Activated CD4-positive, alpha-beta T cell treated with anti-CD3 and anti-CD28 coated beads, Interleukin-2, amount 50 U/mL, for 24 hours (primary cell): ENCODE data around the gene ABCC3.

Experiments used
- DNase-seq, 2 donors: peaks; one replicate each; pipeline ENCODE4 v3.0.0-alpha.2; 2020; ENCODE audit warnings: low read depth in 1 of 2, low spot score in 1 of 2

ABCC3 gene

GRCh38 chr17:50603340-50603739, 31.3 kb upstream of the ABCC3 start:
- no peak for DNase-seq

GRCh38 chr17:50604513-50604912, 30.2 kb upstream of the ABCC3 start:
- DNase-seq = no peak

DNA sequence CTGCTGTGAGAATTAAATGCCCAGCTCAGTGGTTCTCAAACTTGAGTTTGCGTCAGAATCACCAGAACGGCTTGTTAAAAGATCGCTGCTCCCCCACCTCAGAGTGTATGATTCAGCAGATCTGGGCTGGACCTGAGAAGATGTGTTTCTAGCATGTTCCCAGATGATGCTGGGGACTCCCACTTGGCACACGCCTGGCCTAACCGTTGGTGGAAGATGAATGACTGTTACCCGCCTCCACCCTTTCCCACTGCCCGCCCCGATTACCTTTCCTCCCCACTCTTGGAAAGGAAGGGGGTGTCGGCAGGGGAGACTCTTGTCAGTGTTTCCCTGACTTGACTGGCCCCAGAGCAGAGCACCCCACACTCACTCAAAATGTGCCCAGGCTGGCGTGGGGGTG, 29.3 kb upstream of the ABCC3 start:
- DNase-seq = no peak

GRCh38 chr17:50607522-50608175, 27.0 kb upstream of the ABCC3 start:
- no peak for DNase-seq

DNA sequence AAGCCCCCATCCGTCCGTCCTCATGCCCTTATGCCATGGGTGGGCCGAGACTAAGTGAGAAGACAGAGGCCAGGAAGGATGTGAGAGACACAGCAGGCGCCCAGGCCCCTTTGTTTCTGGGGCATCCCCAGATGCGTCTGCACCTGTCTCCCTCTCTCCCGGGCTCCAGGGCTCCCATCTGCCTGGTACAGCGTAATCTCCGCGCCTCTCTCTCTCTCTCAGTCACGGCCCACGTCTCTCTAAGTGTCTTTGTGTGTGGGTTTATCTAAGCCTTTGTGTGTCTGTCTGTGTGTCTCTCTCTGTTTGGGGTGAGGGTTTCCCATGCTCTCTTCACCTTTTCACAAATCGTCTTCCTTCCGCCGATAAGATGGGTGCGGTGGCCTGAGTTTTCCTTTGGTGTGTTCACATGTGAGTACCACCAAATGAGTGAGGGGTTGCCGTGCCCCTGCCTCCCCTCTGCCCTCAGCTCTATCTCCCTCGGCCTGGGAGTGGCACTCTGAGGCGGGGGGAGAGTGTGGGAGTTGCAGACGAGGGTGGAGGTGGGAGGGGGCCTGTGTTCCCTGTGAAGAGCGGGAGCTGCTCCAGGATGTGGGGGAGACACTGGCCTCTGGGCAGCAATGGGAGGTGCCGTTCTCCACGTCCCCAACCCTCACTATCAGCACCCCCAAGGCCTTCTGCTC, 25.8 kb upstream of the ABCC3 start:
- no peak for DNase-seq

DNA sequence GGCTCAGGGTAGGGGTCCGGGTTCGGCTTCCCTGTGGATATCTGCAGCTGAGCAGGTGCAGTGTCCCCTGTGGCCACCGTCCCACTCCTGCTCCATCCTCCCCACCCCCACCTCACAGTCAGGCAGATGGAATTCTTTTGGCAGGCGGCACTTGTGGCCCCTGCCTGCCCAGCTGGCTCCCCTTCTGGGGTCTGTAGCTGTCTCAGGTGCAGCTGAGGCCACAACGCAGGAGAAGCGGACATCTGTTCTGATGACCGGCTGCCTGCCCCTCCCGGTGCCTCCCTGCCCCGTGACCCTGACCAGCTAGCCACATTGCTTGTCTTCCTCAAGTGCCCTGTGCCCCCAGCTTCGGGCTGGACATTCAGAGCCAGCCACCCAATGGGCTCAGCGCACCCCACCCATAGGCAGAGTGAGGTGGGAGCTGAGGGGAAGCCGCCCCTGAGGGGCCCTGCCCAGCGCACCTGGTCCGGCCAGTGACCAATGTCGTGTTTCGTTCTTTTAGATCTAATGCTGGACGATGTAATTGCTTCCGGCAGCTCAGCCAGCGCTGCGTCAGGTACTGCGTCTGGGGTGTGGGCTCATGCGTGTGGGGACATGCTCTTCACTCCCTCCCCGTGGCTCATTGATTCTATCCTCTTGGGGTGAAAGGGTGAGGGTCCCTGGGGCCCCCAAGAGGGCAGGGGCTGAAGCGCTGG, 25.2 kb upstream of the ABCC3 start:
- no peak for DNase-seq

- no peak for DNase-seq
Measured at GRCh38 chr17:50611634-50612033, 23.0 kb upstream of the ABCC3 start.

GRCh38 chr17:50612281-50612680, 22.4 kb upstream of the ABCC3 start:
- DNase-seq = no peak

- no peak for DNase-seq
Measured at GRCh38 chr17:50613007-50613992, 21.4 kb upstream of the ABCC3 start.

- DNase-seq = no peak
Measured at GRCh38 chr17:50614471-50615051, 20.1 kb upstream of the ABCC3 start.

- DNase-seq = no peak
Measured at GRCh38 chr17:50615828-50616227, 18.9 kb upstream of the ABCC3 start.

GRCh38 chr17:50618300-50618699, 16.4 kb upstream of the ABCC3 start:
- DNase-seq = no peak

DNA sequence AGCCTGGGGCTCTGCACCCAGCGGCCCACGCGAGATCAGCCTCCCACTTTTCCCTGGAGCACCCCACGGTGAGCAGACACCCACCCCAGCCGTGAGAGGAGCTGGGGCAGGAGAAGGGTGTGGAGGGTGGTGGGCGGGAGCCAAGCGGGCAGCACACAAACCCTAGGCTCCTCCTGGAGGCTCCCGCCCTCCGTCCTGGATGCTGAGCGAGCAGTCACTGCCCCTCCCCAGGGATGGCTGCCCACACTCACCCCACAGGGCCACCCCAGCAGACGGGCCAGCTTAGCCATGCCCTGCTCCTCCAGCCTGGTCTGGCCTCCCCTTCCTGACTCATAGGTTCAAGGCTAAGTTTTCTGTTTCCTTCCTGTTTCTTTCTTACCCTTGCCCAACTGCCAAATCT, 15.7 kb upstream of the ABCC3 start:
- no peak for DNase-seq

DNA sequence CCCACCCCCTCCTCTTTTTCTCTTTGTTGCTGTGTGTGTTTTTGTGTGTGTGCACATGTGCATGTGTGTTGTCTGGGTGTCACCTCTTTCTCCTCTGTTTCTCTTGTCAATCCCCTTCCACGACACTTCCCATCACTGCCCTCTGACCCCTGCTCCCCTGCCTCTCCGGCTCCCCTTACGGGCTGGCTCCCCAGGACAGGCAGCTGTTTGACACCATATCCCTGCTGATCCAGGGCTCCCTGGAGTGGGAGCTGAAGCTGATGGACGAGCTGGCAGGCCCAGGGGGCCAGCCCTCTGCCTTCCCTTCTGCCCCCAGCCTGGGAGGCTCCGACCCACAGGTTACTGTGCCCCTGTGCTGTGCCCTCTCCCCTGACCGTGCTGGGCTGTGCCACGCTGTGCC, 15.2 kb upstream of the ABCC3 start:
- DNase-seq = no peak

DNA sequence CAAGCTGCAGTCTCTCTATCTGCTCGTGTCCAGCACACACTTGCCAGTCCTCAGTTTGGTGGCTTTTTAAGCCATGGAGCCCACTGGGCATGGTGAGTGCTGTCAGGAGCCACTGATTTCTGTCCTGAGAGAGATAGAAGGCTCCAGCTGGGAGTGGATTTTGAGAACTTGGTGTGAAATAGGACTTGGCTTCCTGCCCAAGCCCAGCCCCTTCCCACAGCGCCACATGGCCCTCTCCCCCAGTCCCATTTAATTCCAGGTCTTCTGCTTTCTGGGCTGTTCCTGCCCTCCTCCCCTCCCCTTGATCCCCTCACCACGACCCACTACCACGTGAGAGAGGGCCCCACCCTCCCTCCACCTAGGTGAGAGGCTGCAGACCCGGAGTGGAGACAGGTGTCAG, 14.4 kb upstream of the ABCC3 start:
- DNase-seq = no peak

DNA sequence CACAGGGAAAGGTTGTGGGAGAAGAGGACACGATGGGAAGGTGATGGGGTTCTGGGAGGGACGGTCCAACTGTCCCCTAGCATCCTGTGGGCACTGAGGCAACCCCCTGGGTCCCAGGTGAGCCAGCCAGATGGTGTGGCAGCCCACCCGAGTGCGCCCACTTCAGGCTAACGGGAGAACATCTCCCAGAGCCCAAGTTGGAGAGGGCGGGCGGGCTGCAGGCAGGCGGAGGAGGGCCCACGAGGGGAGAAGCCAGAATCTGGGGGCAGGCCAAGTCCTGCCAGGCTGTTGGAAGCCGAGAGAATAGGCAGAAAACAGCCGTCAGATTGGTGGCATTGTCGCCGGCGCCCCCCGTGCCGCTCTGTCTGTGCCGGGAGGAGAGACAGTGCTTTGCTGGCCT, 13.8 kb upstream of the ABCC3 start:
- no peak for DNase-seq

- DNase-seq = no peak
Measured at GRCh38 chr17:50621574-50622031, 13.1 kb upstream of the ABCC3 start.

GRCh38 chr17:50624321-50624934, 10.3 kb upstream of the ABCC3 start:
- DNase-seq = no peak

DNA sequence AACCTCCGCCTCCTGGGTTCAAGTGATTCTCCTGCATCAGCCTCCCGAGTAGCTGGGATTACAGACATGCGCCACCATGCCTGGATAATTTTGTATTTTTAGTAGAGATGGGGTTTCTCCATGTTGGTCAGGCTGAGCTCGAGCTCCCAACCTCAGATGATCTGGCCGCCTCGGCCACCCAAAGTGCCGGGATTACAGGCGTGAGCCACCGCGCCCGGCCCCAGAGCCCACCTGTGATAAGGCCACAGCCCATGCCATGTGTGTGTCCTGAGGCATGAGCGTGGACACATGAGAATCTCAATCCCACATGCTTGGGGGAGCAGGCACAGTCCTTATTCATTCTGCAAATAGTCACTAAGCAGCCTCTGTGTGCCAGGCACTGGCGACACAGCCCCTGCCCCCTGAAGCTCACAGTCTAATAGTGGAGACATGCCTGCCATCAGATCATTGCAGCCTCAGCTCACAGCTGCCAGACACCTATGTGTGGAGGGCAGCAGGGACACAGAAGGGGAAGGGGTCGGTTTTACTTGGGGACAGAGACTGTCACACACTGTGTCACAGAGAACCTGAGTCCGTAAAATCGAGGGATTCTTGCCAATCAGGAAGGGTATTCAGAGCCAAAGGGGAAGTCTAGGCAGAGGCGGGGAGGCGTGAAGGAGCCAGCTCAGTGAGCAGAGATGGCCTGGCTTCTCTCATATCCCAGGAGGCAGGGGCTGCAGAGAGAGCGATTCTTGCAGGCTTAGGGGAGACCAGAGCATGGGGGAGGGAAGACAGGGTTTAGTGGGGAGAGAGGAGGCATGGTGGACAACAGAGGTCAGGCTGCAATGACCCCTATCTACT, 9.4 kb upstream of the ABCC3 start:
- DNase-seq = no peak
